Measurements from ENCODE around the gene NHSL2.

NHSL2 gene

DNA sequence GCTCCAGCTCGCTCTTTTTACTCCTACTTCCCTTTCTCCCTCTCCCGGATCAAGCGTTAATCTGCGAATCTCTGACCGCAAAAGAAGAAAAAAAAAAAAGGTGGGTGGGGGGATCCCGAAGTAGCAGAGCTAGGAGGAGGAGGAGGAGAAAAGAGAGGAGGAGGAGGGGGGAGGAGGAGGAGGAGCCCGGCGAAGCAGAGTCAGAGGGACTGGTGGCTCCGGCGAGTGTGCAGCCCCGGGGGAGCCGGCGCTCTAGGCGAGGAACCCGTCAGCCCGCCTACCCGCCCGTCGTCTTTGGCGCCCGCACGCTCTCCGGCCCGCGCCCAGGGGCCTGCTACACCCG is at the start of gene NHSL2:
Gene NHSL2, plus strand, starts transcription at position 203 of the 343 bp plus-strand sequence.
- no peak for TF ChIP-seq GATA2 (IDR thresholded peaks at IDR 0.05; ENCODE audit: low read depth, low read length)
- no peak for TF ChIP-seq GATA3 (IDR thresholded peaks at IDR 0.05; ENCODE audit: low read depth, low read length)

- TF ChIP-seq GATA3 (IDR thresholded peaks at IDR 0.05; ENCODE audit: low read depth, low read length) (no peak), GATA2 (IDR thresholded peaks at IDR 0.05; ENCODE audit: low read depth, low read length) (no peak)
Measured at GRCh38 chrX:71867680-71868079, 43.0 kb upstream of the NHSL2 start.

- TF ChIP-seq GATA3 (IDR thresholded peaks at IDR 0.05; ENCODE audit: low read depth, low read length): no peak
- no peak for TF ChIP-seq GATA2 (IDR thresholded peaks at IDR 0.05; ENCODE audit: low read depth, low read length)
Measured at GRCh38 chrX:71870208-71871098, 40.2 kb upstream of the NHSL2 start.

GRCh38 chrX:71871367-71871766 is 39.3 kb upstream of the NHSL2 start:
- TF ChIP-seq GATA2 (IDR thresholded peaks at IDR 0.05; ENCODE audit: low read depth, low read length): no peak
- no peak for TF ChIP-seq GATA3 (IDR thresholded peaks at IDR 0.05; ENCODE audit: low read depth, low read length)

GRCh38 chrX:71872542-71873458 is 37.8 kb upstream of the NHSL2 start:
- TF ChIP-seq GATA2 (IDR thresholded peaks at IDR 0.05; ENCODE audit: low read depth, low read length) (no peak), GATA3 (IDR thresholded peaks at IDR 0.05; ENCODE audit: low read depth, low read length) (no peak)

- TF ChIP-seq GATA2 (IDR thresholded peaks at IDR 0.05; ENCODE audit: low read depth, low read length) (no peak), GATA3 (IDR thresholded peaks at IDR 0.05; ENCODE audit: low read depth, low read length) (no peak)
Measured at GRCh38 chrX:71873459-71873833, 37.2 kb upstream of the NHSL2 start.

DNA sequence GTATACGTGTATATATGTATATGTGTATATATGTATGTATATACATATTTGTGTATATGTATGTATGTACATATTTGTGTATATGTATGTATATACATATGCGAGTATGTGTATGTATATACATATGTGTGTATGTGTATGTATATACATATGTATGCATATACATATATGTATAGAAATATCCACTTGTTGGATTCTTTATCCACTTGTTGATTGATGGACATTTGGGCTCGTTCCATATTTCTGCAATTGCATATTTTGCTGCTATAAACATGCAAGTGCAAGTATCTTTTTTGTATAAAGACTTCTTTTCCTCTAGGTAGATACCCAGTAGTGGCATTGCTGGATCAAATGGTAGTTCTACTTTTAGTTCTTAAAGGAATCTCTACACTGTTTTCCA is 25.5 kb upstream of the NHSL2 start:
- TF ChIP-seq GATA3 (IDR thresholded peaks at IDR 0.05; ENCODE audit: low read depth, low read length): no peak
- no peak for TF ChIP-seq GATA2 (IDR thresholded peaks at IDR 0.05; ENCODE audit: low read depth, low read length)

DNA sequence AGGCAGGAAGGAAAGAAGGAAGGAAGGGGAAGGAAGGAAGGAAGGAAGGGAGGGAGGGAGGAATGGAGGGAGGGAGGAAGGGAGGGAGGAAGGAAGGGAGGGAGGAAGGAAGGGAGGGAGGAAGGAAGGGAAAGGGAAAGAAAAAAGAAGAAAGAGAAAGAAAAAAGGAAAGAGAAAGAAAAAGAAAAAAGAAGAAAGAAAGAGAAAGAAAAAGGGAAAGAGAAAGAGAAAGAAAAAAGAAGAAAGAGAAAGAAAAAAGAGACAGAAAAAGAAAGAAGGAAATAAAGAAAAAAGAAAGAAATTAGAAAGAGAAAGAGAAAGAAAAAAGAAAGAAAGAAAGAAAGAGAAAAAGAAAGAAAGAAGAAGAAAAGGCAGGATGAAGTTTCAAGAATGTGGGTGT is 15.0 kb upstream of the NHSL2 start:
- no peak for TF ChIP-seq GATA2 (IDR thresholded peaks at IDR 0.05; ENCODE audit: low read depth, low read length)
- no peak for TF ChIP-seq GATA3 (IDR thresholded peaks at IDR 0.05; ENCODE audit: low read depth, low read length)

- TF ChIP-seq GATA3 (IDR thresholded peaks at IDR 0.05; ENCODE audit: low read depth, low read length) (no peak), GATA2 (IDR thresholded peaks at IDR 0.05; ENCODE audit: low read depth, low read length) (no peak)
Measured at GRCh38 chrX:71906144-71906543, 4.5 kb upstream of the NHSL2 start.

DNA sequence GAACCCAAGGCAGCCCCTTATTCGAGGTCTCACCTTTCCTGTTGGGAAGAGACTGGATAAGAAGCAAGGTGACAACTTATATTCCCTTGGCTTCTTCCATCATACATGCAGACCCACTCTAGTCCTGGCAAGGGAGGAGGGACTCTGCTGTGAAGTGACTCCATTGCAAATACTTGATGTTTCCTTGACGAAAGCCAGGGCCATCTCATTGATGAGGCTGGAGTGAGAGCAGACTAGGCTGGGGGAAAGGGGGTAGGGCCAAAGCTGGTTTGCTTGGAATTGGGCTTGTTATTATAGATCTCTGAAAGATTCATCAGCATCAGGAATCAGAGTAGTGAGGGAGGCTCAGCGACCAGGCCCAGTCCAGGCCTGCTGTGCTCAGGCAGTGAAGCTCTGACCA is 2.3 kb upstream of the NHSL2 start:
- TF ChIP-seq GATA3 (IDR thresholded peaks at IDR 0.05; ENCODE audit: low read depth, low read length) (no peak), GATA2 (IDR thresholded peaks at IDR 0.05; ENCODE audit: low read depth, low read length) (no peak)

GRCh38 chrX:71909956-71910355 is 689 bp upstream of the NHSL2 start:
- TF ChIP-seq GATA3 (IDR thresholded peaks at IDR 0.05; ENCODE audit: low read depth, low read length): no peak
- TF ChIP-seq GATA2 (IDR thresholded peaks at IDR 0.05; ENCODE audit: low read depth, low read length): no peak

DNA sequence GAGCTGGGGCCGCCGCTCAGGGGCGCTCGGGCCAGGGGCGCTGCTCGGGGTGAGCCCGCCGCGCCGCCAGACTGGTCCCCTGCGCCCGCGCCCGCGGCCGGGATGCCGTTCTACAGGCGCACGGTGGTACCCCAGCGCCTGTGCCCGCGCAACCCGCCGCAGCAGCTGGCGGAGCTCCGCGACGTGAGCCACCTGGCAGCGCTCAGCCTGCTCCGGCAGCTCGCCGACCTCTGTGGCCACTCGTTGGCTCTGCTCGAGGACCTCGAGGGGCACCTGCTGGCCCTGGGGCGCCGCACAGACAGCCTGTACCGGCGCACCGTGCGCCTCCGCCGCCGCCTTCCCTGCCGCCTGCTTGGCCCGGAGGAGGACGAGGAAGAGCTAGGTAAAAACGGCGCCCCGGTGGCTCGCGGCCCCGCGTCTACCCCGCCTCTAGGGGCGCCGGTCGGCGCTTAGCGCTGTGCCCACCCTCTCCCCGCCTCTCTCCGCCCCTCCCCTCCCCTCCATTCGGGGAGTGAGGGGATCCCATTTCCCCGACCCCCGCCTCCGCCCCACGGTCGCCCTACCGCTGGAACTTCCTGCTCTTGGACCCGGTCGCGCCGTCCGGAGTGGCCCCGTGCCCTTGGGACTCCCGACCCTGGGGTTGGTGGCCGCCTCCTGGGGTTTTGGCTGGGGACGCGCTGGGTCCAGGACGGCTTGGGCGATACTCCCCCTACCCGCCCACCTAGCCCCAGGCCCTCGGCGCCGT is 513 bp downstream of the NHSL2 start:
- TF ChIP-seq GATA2 (IDR thresholded peaks at IDR 0.05; ENCODE audit: low read depth, low read length) (no peak), GATA3 (IDR thresholded peaks at IDR 0.05; ENCODE audit: low read depth, low read length) (no peak)

DNA sequence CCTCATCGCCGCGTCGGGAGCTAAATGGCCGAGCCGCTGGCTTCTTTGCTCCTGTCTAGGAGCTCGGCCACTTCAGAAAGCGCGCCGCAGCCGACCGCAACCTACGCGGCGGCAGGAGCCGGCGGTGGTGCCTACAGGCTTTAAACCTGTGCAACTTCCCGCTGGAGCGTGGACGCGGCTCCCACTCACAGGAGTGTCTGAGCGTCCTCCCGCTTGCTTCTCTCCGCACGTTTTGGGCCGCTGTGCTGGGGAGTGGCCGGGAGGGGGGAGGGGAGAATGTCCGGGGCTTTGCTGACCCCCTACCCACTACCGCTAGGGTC is 1.0 kb downstream of the NHSL2 start:
- no peak for TF ChIP-seq GATA3 (IDR thresholded peaks at IDR 0.05; ENCODE audit: low read depth, low read length)
- no peak for TF ChIP-seq GATA2 (IDR thresholded peaks at IDR 0.05; ENCODE audit: low read depth, low read length)

GRCh38 chrX:71912156-71912555 is 1.5 kb downstream of the NHSL2 start:
- TF ChIP-seq GATA2 (IDR thresholded peaks at IDR 0.05; ENCODE audit: low read depth, low read length) (no peak), GATA3 (IDR thresholded peaks at IDR 0.05; ENCODE audit: low read depth, low read length) (no peak)
